K562 (cell line): ENCODE measurements around the gene SLC13A3. TPM values are rescaled to one million over a fixed set of nuclear protein-coding genes. Genes with fewer than 3 reads are reported as not detected.

Experiments
- ADNP ChIP-seq: fragments of 200-800 bp; sonication (Bioruptor generic); IDR thresholded peaks from 2 replicates; pipeline ENCODE4 v1.6.1; 2016; ENCODE audit warnings: missing genetic modification characterization, missing compliant biosample characterization
- ATF2 ChIP-seq: sonication (generic); formaldehyde crosslinking; IDR thresholded peaks from 2 replicates; pipeline ENCODE4 v1.8.1; 2022; ENCODE audit warnings: missing genetic modification reagents
- BCOR ChIP-seq: fragments of 450-650 bp; IDR thresholded peaks from 2 replicates; pipeline ENCODE4 v1.6.1; 2016
- CEBPB ChIP-seq: fragments of 450-650 bp; IDR thresholded peaks from 2 replicates; pipeline ENCODE4 v1.6.1; 2016; ENCODE audit warnings: missing genetic modification characterization, missing compliant biosample characterization
- CEBPG ChIP-seq, 3 experiments: fragments of 200-800 bp in 1 of 3; sonication (Bioruptor generic) in 1 of 3; sonication (generic) in 1 of 3; formaldehyde crosslinking in 1 of 3; IDR thresholded peaks in 2 of 3; conservative IDR thresholded peaks in 1 of 3; 2 replicates each; pipeline versions ENCODE4 v1.6.1 to v1.8.0; 2016 to 2022; ENCODE audit warnings: missing compliant biosample characterization in 2 of 3, missing genetic modification characterization in 2 of 3, mild to moderate bottlenecking in 1 of 3, missing genetic modification reagents in 1 of 3
- CTCF ChIP-seq, 3 experiments: IDR thresholded peaks in 2 of 3; conservative IDR thresholded peaks in 1 of 3; 2 replicates each; pipeline ENCODE4 v1.5.1; 2011 to 2012; ENCODE audit warnings: low read length in 3 of 3, mild to moderate bottlenecking in 3 of 3, control low read depth in 2 of 3, improper control_type of control experiment in 1 of 3, inconsistent platforms in 1 of 3, low read depth in 1 of 3, mixed read lengths in 1 of 3, moderate library complexity in 1 of 3; ENCODE audit not compliant: insufficient read depth in 2 of 3
- ETV1 ChIP-seq: fragments of 450-650 bp; conservative IDR thresholded peaks from 2 replicates; pipeline ENCODE4 v1.6.1; 2016; ENCODE audit warnings: missing genetic modification characterization, control low read depth, low read depth, missing compliant biosample characterization
- GTF2E2 ChIP-seq: fragments of 200-800 bp; sonication (Bioruptor generic); IDR thresholded peaks from 2 replicates; pipeline ENCODE4 v1.6.1; 2016; ENCODE audit warnings: missing genetic modification characterization, missing compliant biosample characterization
- HLTF ChIP-seq: fragments of 450-650 bp; IDR thresholded peaks from 2 replicates; pipeline ENCODE4 v1.6.1; 2016
- ILK ChIP-seq: fragments of 450-650 bp; IDR thresholded peaks from 2 replicates; pipeline ENCODE4 v1.6.1; 2016; ENCODE audit warnings: missing genetic modification characterization, low read depth, mild to moderate bottlenecking, missing compliant biosample characterization, moderate library complexity, borderline replicate concordance
- JUND ChIP-seq, 2 experiments: IDR thresholded peaks; 2 replicates in 1 of 2; 3 replicates in 1 of 2; pipeline ENCODE4 v1.6.1; 2011; ENCODE audit warnings: borderline replicate concordance in 2 of 2, low read depth in 2 of 2, low read length in 2 of 2, improper control_type of control experiment in 1 of 2, missing biosample characterization in 1 of 2, missing genetic modification characterization in 1 of 2, missing genetic modification reagents in 1 of 2
- KDM1A ChIP-seq, 2 experiments: fragments of 450-650 bp; IDR thresholded peaks; 2 replicates each; pipeline ENCODE4 v1.6.1; 2016; ENCODE audit warnings: mild to moderate bottlenecking in 2 of 2
- MCM5 ChIP-seq: fragments of 450-650 bp; IDR thresholded peaks from 2 replicates; pipeline ENCODE4 v1.6.1; 2016; ENCODE audit warnings: low read depth
- RAD21 ChIP-seq, 2 experiments: fragments of 250-450 bp in 1 of 2; fragments of 450-650 bp in 1 of 2; sonication (Bioruptor Pico) in 1 of 2; formaldehyde crosslinking in 1 of 2; IDR thresholded peaks in 1 of 2; conservative IDR thresholded peaks in 1 of 2; 2 replicates each; pipeline versions ENCODE4 v1.4.0 to v1.8.0; 2020 to 2022; ENCODE audit warnings: mild to moderate bottlenecking in 2 of 2, moderate library complexity in 1 of 2
- RBM25 ChIP-seq: fragments of 200-400 bp; formaldehyde crosslinking; IDR thresholded peaks from 2 replicates; pipeline ENCODE4 v1.6.1; 2018; ENCODE audit warnings: low read length, low read depth, moderate library complexity; ENCODE audit not compliant: severe bottlenecking
- RCOR1 ChIP-seq, 2 experiments: IDR thresholded peaks; 2 replicates each; pipeline ENCODE4 v1.6.1; 2012; ENCODE audit warnings: low read depth in 2 of 2, low read length in 2 of 2, borderline replicate concordance in 1 of 2, improper control_type of control experiment in 1 of 2
- SMARCA5 ChIP-seq: fragments of 450-650 bp; IDR thresholded peaks from 2 replicates; pipeline ENCODE4 v1.6.1; 2016
- SMC3 ChIP-seq: conservative IDR thresholded peaks from 2 replicates; pipeline ENCODE4 v1.6.1; 2011; ENCODE audit warnings: low read depth, low read length, improper control_type of control experiment; ENCODE audit not compliant: insufficient read depth
- STAG1 ChIP-seq: sonication (generic); formaldehyde crosslinking; IDR thresholded peaks from 2 replicates; pipeline ENCODE4 v1.5.0; 2020; ENCODE audit warnings: missing genetic modification reagents, borderline replicate concordance
- TEAD1 ChIP-seq, 2 experiments: fragments of 450-650 bp in 1 of 2; sonication (generic) in 1 of 2; formaldehyde crosslinking; IDR thresholded peaks; 2 replicates each; pipeline versions ENCODE4 v1.4.0 to v1.8.0; 2020 to 2022; ENCODE audit warnings: mild to moderate bottlenecking in 2 of 2, missing genetic modification reagents in 1 of 2
- YY1 ChIP-seq, 3 experiments: IDR thresholded peaks; 2 replicates each; pipeline ENCODE4 v1.6.1; 2011; ENCODE audit warnings: low read length in 2 of 3, mild to moderate bottlenecking in 2 of 3, moderate library complexity in 2 of 3, borderline replicate concordance in 1 of 3, control low read depth in 1 of 3, low read depth in 1 of 3; ENCODE audit not compliant: insufficient read depth in 3 of 3, insufficient replicate concordance in 2 of 3, control insufficient read depth in 1 of 3, insufficient read length in 1 of 3; ENCODE audit errors: extremely low read depth in 1 of 3
- ZNF583 ChIP-seq: fragments of 250-450 bp; sonication (Bioruptor Pico); IDR thresholded peaks from 2 replicates; pipeline ENCODE4 v1.4.0; 2020
- polyA plus RNA-seq, 8 experiments: library from polyadenylated mRNA; depleted of rRNA in 4 of 8; stranded (reverse) in 5 of 8; unstranded in 3 of 8; fragments of >200 nt; fragmentation: Nextera tagmentation in 2 of 8; fragmentation: Illumina TruSeq in 1 of 8; extraction: Ambion mirVana in 2 of 8; extraction: Trizol in 1 of 8; gene quantifications; 2 replicates each; pipeline versions ENCODE4 v1.2.1 to v1.2.3, GENCODE V29; 2011 to 2014; ENCODE audit warnings: inconsistent platforms in 1 of 8, missing spikeins in 1 of 8
- total RNA-seq, 7 experiments: library from RNA; depleted of rRNA in 6 of 7; stranded (reverse); fragments of >200 nt in 6 of 7; fragmentation: Illumina TruSeq in 2 of 7; extraction: Trizol in 2 of 7; gene quantifications; 2 replicates each; pipeline versions ENCODE4 v1.2.1 to v1.2.3, GENCODE V29; 2011 to 2021; ENCODE audit warnings: low replicate concordance in 1 of 7

Gene SLC13A3
- total and polyA plus RNA-seq, 9 of the 15 experiments (the other 6 are each of a cell fraction or from before 2014, with no cell fraction given), result 5.5 to 16.4 (median 8.5) TPM

GRCh38 chr20:46699651-46700359 lies 48.5 kb upstream of the SLC13A3 start (continued):
- no peak for TF ChIP-seq ATF2 (CRISPR knock-in tag)
- peak in 1 of 3 experiments; percentile 60 for TF ChIP-seq YY1 (IDR thresholded peaks at IDR 0.05; ENCODE audit: borderline replicate concordance in 1 of 3, control insufficient read depth in 1 of 3, extremely low read depth in 1 of 3, insufficient read depth in 3 of 3, insufficient read length in 1 of 3, insufficient replicate concordance in 2 of 3, low read depth in 1 of 3, low read length in 2 of 3)
- 0 out of 4 replicates have a peak, but pooled peaks of 1 of the 2 experiments have one; percentile 37 for TF ChIP-seq TEAD1 (CRISPR knock-in tag; IDR thresholded peaks at IDR 0.05)
- peak in 1 of 2 experiments; percentile 56; a peak in 1 of 4 replicates for TF ChIP-seq RCOR1 (IDR thresholded peaks at IDR 0.05; ENCODE audit: borderline replicate concordance in 1 of 2, low read depth in 2 of 2, low read length in 2 of 2)
- peak; percentile 97 for TF ChIP-seq RBM25
- peak; percentile 77 to 82 (median 81) for TF ChIP-seq CTCF (IDR thresholded peaks at IDR 0.05 in 2 of 3, conservative IDR thresholded peaks at IDR 0.05 in 1 of 3; ENCODE audit: insufficient read depth in 2 of 3, low read depth in 1 of 3, low read length in 3 of 3)
- peak; percentile 21; the same call in 1 of the 2 replicates for TF ChIP-seq CEBPB (tag)
- peak; percentile 27; the same call in 1 of the 2 replicates for TF ChIP-seq JUND (IDR thresholded peaks at IDR 0.05; ENCODE audit: borderline replicate concordance, low read depth, low read length)
- TF ChIP-seq JUND (tag; IDR thresholded peaks at IDR 0.05; ENCODE audit: borderline replicate concordance, low read depth, low read length), result no peak
- TF ChIP-seq ILK, result no peak
- TF ChIP-seq BCOR, result peak; percentile 84; the same call in 1 of the 2 replicates
- TF ChIP-seq ZNF583, result no peak
- no peak for TF ChIP-seq MCM5
- 0 out of 2 replicates have a peak, but pooled peaks have one; percentile 40 for TF ChIP-seq HLTF
- peak; percentile 54; the same call in 1 of the 2 replicates for TF ChIP-seq ADNP (tag)
- TF ChIP-seq STAG1 (CRISPR knock-in tag), result peak; percentile 38; the same call in 1 of the 2 replicates
- no peak for TF ChIP-seq GTF2E2 (tag)
- TF ChIP-seq ETV1 (tag), result 0 out of 2 replicates have a peak, but pooled peaks have one; percentile 14
- TF ChIP-seq CEBPG (CRISPR knock-in tag; IDR thresholded peaks at IDR 0.05), result peak; percentile 47; the same call in 1 of the 2 replicates
- no peak for TF ChIP-seq CEBPG (tag; conservative IDR thresholded peaks at IDR 0.05 in 1 of 2, IDR thresholded peaks at IDR 0.05 in 1 of 2)
- peak; percentile 79 for TF ChIP-seq SMARCA5
- TF ChIP-seq SMC3, result peak; percentile 54
- TF ChIP-seq RAD21 (CRISPR knock-in tag; conservative IDR thresholded peaks at IDR 0.05 in 1 of 2, IDR thresholded peaks at IDR 0.05 in 1 of 2), result peak; percentile 45 to 79
- TF ChIP-seq KDM1A (IDR thresholded peaks at IDR 0.05), result peak; percentile 49 to 70; a peak in 3 of 4 replicates
